Posterior vena cava (tissue), 2 donors: Measurements from ENCODE around the gene TIAM1. TPM values are rescaled to one million over a fixed set of nuclear protein-coding genes. Genes with fewer than 3 reads are reported as not detected.

Experiments used
- DNase-seq: peaks from one replicate; pipeline ENCODE4 v3.0.0-alpha.2; 2020; ENCODE audit warnings: low spot score
- intact Hi-C, 2 donors: fragments of 100-400 bp; cut with DNase I; formaldehyde crosslinking; loops; one replicate each; pipeline versions ENCODE4 v1.14.1 to v1.14.2; 2022 to 2023
- long read RNA-seq, 2 donors: library from polyadenylated mRNA; unstranded; transcript quantifications; one replicate each; pipeline ENCODE4 v2.0.0, GENCODE V29; 2020 to 2021
- total RNA-seq, 2 donors: library from RNA; stranded (reverse); fragmentation: NEBNext Ultra II Directional; extraction: Animal tissue kit (Norgen Biotek cat#: 25700); gene quantifications; one replicate each; pipeline ENCODE4 v1.2.1, GENCODE V29; 2021
- donor health status: DM: yes; HTN: yes; CAD: no.
- donor health status: DM: yes; HTN: yes; CAD: no.

The TIAM1 gene, protein sequence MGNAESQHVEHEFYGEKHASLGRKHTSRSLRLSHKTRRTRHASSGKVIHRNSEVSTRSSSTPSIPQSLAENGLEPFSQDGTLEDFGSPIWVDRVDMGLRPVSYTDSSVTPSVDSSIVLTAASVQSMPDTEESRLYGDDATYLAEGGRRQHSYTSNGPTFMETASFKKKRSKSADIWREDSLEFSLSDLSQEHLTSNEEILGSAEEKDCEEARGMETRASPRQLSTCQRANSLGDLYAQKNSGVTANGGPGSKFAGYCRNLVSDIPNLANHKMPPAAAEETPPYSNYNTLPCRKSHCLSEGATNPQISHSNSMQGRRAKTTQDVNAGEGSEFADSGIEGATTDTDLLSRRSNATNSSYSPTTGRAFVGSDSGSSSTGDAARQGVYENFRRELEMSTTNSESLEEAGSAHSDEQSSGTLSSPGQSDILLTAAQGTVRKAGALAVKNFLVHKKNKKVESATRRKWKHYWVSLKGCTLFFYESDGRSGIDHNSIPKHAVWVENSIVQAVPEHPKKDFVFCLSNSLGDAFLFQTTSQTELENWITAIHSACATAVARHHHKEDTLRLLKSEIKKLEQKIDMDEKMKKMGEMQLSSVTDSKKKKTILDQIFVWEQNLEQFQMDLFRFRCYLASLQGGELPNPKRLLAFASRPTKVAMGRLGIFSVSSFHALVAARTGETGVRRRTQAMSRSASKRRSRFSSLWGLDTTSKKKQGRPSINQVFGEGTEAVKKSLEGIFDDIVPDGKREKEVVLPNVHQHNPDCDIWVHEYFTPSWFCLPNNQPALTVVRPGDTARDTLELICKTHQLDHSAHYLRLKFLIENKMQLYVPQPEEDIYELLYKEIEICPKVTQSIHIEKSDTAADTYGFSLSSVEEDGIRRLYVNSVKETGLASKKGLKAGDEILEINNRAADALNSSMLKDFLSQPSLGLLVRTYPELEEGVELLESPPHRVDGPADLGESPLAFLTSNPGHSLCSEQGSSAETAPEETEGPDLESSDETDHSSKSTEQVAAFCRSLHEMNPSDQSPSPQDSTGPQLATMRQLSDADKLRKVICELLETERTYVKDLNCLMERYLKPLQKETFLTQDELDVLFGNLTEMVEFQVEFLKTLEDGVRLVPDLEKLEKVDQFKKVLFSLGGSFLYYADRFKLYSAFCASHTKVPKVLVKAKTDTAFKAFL (N-terminal part only)
- total RNA-seq, result 10 to 100 TPM in 1 of 2 donors, 1 to 10 TPM in 1; 4.7 to 11.3 TPM
- long read RNA-seq, donor 1, partial matches to known transcripts, result 3 of 6 reads
- long read RNA-seq, donor 1, other reads (novel, unspliced or antisense), result 3 of 6 reads
- long read RNA-seq, donor 2, full-length matches to known transcripts, result 1 of 2 reads
- long read RNA-seq, donor 2, partial matches to known transcripts, result 1 of 2 reads
- long read RNA-seq, donor 2, other reads (novel, unspliced or antisense), result 0 of 2 reads

DNA sequence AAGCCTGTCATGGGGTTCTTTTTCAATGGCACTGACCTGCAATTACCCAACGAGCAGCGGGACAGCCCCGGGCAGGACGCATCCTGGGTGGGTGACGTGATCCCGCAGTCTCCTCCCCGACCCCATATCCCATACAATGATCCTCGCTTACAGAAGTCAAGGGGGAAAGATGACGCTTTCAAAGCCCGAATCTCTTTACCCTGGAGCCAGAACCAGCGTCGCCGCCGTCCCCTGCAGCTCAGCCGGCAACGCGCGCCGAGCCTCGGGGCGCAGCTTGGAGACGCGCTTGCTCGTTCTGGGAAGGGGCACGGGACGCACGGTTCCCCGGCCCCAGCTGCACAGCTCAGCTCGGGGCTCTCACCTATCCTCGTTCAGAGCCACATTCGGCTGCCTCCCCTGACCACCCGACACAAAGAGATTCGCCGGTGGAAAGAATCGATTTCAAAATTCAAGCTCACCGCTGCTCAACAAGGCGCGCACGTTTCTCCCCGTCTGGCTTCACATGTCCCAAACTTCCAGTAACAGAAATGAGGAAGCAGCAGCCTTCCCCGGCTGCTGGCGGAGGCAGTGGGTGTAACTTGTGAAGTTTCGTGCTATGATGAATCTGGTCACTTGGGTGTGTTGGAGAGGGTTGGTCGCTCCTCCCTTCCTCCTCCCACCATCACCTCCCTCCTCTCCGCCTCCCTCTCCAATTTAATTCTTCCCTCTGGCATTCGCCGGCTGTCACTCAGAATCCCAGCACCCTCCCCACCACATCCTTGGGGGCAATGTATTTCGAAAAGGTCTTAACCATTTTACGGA lies at the start of gene TIAM1:
TSS of gene TIAM1 (minus strand) at position 582 of the 801 bp plus-strand sequence. CDS start 77,289 bp downstream, outside the sequence.
- peak; percentile 88 for DNase-seq
- intact Hi-C loops, result no loop called here

DNA sequence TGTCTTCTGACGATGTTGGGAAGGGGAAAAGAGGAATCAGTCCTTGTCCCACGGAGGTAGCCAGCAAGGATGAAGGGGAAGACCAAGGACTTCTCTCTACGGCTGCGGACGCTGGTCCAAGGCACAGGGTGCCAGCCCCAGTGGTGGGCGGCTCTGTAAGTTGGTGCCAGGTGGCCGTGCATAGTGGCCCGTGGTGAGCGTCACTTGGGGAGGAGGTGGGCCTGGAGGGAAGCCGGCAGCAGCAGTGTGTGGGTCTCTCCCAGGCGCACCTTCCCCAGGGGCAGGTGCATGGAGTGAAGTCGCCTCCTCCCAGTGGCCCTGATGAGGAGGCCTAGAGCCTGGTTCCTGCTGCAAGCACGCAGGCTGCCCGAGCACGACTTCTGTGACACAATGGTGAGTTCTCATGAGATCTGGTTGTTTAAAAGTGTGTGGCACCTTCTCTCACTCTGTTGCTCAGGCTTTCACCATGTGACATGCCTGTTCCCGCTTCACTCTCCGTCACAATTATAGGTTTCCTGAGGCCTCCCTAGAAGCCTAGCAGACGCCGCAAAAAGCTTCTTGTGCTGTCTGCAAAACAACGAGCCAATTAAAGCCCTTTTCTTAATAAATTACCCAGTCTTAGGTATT lies 43.6 kb upstream of the TIAM1 start:
- intact Hi-C loops, result no loop called here
- DNase-seq, result no peak

DNA sequence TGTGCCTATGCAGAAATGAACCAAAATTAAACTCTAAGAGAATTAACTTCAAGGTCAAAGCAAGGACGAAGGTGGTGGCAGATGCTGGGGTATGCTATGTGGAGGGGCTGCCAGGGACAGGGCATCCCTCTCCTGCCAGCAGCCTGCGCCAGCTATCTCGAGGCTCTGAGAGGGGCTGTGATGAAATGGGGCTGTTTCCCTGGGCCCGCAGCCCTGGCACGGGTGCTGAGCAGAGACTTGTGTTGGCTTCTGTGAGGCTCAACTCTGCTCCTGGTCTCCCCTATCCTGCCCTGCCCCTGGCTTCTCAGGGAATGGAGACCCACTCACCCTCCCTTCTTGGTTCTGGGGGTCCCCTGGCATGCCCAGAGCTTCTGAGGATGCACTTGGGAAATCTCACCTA lies 41.9 kb upstream of the TIAM1 start:
- intact Hi-C loops, result no loop called here
- DNase-seq, result no peak

DNA sequence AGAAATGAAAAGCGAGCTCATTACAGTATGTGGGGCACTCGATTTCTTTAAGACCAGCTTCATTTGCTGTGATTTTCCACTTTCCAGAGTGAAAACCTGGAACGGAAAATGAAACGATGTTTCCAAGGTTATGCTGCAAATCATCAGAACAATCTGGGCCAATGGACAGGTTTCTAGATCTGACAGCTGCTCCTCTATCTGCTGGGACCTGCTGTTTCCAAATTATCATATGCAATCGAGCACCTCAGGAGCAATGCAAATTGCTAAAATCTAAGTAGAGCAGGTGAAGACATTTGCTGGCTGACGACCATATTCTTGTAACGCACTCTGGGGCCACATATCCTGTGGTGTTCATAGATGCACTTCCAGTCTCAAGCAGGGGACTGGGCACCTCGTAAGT lies 39.7 kb upstream of the TIAM1 start:
- intact Hi-C loops, result no loop called here
- no peak for DNase-seq

DNA sequence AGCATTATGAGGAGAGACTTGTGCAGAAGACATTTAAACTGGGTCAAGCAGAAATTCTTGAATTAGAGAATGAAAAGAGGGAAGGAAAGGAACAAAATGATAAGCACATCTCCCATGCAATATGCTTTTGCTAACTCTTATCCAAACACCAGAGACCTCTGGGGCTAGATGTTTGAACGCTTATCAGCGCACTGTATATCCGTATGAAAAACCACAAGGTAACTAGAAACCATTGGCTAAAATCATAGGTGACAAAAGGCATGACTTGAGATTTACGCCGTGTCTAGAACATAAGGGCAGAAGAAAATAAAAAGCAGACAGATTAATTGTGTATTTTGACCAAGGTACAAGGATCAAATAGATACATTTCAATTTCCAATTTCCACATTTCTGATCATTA lies 38.0 kb upstream of the TIAM1 start:
- DNase-seq, result no peak
- intact Hi-C loops, result no loop called here

DNA sequence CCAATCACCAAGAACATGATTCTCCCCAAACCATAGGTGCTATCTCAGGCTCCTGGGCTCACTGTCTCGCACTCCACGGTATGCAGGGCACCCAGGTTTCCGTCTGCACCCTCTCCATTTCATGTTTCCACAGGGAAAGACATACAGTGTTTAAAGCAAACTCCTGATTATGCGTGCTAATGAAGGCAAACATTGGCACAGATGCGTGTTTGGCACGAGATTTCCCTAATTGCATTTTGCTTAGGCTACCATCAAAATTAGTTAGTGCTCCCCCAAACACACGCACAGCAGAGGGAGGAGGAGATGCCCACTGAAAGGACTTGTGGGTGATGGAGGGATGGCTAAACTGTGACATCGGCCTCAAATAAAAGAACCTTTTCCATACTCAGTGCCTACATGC lies 32.2 kb upstream of the TIAM1 start:
- intact Hi-C loops, result no loop called here
- no peak for DNase-seq

DNA sequence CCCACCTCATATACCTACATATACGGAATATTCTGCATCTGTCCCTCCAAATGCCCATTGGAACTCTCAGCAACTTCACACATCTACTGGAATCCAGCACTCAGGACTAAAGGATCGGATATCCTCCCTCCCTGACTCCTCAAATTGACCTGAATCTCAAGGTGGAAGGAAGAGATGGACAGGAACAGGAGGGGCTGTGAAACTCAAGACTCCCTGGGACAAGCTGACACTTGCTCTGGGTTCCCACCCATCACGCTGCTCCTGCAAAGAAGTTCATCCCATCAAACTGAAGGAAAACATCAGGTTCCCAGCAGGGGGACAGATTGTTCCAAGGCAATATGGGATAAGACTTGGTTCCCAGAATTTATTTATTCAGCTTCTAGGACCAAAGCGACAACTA lies 30.3 kb upstream of the TIAM1 start:
- intact Hi-C loops, result no loop called here
- no peak for DNase-seq

DNA sequence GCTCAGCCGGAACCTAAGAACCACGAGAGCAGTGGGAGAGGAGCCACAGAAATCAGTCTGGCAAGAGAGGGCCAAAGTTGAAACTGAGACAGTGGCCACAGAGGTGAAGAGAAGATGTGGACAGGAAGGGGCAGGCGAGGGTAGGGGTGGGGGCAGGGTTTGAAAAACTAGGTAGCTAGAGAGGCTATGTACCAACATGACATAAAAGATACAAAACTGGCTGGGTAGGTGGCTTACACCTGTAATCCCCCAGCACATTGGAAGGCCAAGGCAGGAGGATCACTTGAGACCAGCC lies 28.4 kb upstream of the TIAM1 start:
- intact Hi-C loops, result no loop called here
- no peak for DNase-seq

- no peak for DNase-seq
- intact Hi-C loops, result no loop called here
These were observed 27.8 kb upstream of the TIAM1 start for GRCh38 chr21:31371715-31372470.

- intact Hi-C loops, result no loop called here
- no peak for DNase-seq
These were observed 27.0 kb upstream of the TIAM1 start for GRCh38 chr21:31370893-31371544.

DNA sequence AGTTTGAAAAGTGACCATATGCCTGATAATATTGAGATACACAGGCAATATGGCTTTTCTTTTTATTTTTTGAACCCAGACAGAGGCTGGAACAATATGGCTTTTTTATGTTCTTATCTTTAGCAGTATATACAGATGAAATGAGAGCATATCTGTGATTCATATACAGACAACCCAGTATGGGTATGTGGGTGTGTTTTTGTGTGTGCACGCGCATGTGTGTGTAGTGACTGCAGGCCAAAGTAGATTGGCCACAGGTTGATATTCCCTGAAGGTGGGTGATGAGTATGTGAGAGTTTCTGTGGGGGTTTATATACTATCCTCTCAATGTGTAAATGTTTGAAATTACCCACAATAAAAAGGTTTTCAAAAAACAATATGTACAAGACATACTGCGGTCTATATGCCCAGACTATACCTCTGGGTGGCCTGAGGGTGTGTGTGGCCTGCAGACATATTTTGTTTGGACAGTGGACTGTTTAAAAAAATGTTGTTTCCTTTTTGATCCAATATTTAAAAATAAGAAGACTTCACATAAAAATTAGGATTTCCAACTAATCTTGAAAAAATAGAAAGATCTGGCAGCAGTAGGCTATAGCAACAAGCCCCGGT lies 26.3 kb upstream of the TIAM1 start:
- intact Hi-C loops, result no loop called here
- DNase-seq, result no peak

DNA sequence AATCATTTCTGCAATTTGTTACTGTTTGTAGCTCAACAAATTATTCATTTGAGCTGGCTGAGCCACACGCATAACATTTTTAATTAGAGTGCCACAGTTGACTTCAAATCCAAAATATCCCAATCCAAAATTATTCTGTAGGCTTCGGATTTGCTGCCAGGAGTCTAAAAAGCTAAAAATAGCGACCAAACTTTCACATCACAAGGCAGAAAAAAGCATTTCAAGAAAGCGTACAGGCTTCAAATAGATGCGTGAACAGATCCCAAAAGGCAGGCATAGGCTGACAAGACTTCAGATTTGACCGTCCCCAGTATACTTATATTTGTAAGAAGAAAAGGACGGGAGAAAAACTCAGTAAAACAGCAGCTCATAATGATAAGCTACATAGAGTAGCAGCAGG lies 24.3 kb upstream of the TIAM1 start:
- DNase-seq, result no peak

GRCh38 chr21:31367801-31368200 lies 23.7 kb upstream of the TIAM1 start:
- no peak for DNase-seq
- intact Hi-C loops, result no loop called here

More for the DNA sequence above, 24.3 kb upstream of the TIAM1 start:
- intact Hi-C loops, result no loop called here

DNA sequence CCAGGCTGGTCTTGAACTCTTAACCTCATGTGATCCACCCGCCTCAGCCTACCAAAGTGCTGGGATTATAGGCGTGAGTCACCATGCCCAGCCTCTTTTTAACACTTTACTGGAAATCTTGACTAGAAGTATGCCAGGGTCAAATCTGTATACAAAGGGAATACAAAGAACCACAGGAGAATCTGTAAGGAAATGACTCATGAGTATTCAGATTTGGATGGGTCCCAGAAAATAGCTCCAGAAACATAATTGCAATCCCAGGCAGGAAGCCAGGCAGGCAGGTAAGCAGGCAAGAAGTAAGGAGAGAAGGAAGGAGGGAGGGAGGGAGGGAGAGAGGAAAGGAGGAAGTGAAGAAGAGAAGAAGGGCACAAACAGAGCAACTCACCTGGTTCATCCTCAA lies 22.8 kb upstream of the TIAM1 start:
- no peak for DNase-seq
- intact Hi-C loops, result no loop called here

- DNase-seq, result no peak
- intact Hi-C loops, result no loop called here
These were observed 20.3 kb upstream of the TIAM1 start for GRCh38 chr21:31364253-31364945.

DNA sequence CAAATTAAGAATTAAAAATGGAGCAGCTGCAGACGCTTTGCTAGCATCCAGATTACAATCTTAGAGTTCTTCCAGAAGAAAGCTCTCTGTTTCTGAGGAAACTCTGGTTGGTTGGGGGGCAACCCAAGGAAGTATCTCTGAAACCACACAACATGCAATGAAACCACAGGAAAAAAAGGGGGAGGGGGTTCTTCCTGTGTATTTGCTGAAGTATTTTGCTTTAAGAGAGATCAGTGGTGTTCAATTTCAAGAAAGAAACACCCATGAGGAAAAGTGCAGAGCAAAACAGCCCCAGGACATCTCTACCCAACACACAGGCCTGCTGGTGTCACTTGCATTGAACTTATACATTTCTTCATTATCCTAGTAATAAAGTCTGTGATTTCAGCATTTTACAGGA lies 19.7 kb upstream of the TIAM1 start:
- intact Hi-C loops, result no loop called here
- DNase-seq, result no peak
